K562 (cell line): Measurements from ENCODE around the gene ZSCAN2. TPM values are rescaled to one million over a fixed set of nuclear protein-coding genes. Genes with fewer than 3 reads are reported as not detected.
A peak's percentile ranks its signal among the peaks of the same experiment; 100 is the strongest.

Experiments used
- ATAC-seq: fragments of 200-7000 bp; cut with Tn5 transposase; 3 replicates; pipeline ENCODE4 v1.9.1; 2020; ENCODE audit warnings: moderate library complexity
- BruUV-seq: library from RNA; stranded (reverse); fragments of 400-500 nt; replicated peaks from 2 replicates; lab custom pipeline; 2021; lab: Mats Ljungman, UMichigan
- CTCF ChIA-PET: fragments of 300-600 bp; formaldehyde crosslinking; extraction: SDS; loops from one replicate; lab custom pipeline; 2021; ENCODE audit warnings: low intra/inter-chr PET ratio; lab: Yijun Ruan, JAX
- POLR2A ChIA-PET: fragments of 300-600, 350-650 bp; sonication (Branson Sonifier 250); formaldehyde crosslinking; extraction: SDS; loops from one replicate; lab custom pipeline; 2021; ENCODE audit warnings: antibody characterized with exemption, inconsistent platforms; lab: Yijun Ruan, JAX
- DNase-seq, 4 experiments: peaks; one replicate each; pipeline versions ENCODE4 v3.0.0 to v3.0.0-alpha.2; 2011 to 2018; ENCODE audit warnings: low spot score in 3 of 4, mixed read lengths in 3 of 4; ENCODE audit errors: extremely low read depth in 1 of 4
- FAIRE-seq: peaks from 2 replicates; lab custom pipeline; 2011; peaks lifted over from hg19 to GRCh38; lab: Jason Lieb, UNC
- H2AFZ ChIP-seq: 2 replicates; pipeline ENCODE4 v1.6.0; 2011; ENCODE audit warnings: low read depth, low read length, control low read depth, inconsistent platforms
- H3K27ac ChIP-seq: fragments of 200-600 bp; 3 replicates; pipeline ENCODE4 v1.8.0; 2011; ENCODE audit warnings: low read depth, mild to moderate bottlenecking, control low read depth, inconsistent platforms, low read length, moderate library complexity, mixed read lengths; ENCODE audit errors: extremely low read depth
- H3K27me3 ChIP-seq, 2 experiments: fragments of 300-600 bp in 1 of 2; 2 replicates in 1 of 2; 3 replicates in 1 of 2; pipeline versions ENCODE4 v1.6.0 to v1.8.0; 2011; ENCODE audit warnings: inconsistent platforms in 2 of 2, low read length in 2 of 2, mild to moderate bottlenecking in 1 of 2, mixed read lengths in 1 of 2, moderate library complexity in 1 of 2; ENCODE audit not compliant: control insufficient read depth in 2 of 2, insufficient read depth in 2 of 2
- H3K36me3 ChIP-seq: fragments of 300-600 bp; 3 replicates; pipeline ENCODE4 v1.8.0; 2011; ENCODE audit warnings: mild to moderate bottlenecking, low read length, inconsistent platforms; ENCODE audit not compliant: control insufficient read depth, insufficient read depth
- H3K4me1 ChIP-seq, 2 experiments: fragments of 200-600 bp in 1 of 2; replicated peaks in 1 of 2; 2 replicates in 1 of 2; 3 replicates in 1 of 2; pipeline versions ENCODE4 v1.5.1 to v1.8.0; 2011; ENCODE audit warnings: inconsistent platforms in 2 of 2, low read length in 2 of 2, mild to moderate bottlenecking in 1 of 2, mixed read lengths in 1 of 2, moderate library complexity in 1 of 2; ENCODE audit not compliant: control insufficient read depth in 2 of 2, insufficient read depth in 2 of 2
- H3K4me2 ChIP-seq: 2 replicates; pipeline ENCODE4 v1.6.1; 2011; ENCODE audit warnings: low read length, control low read depth, inconsistent platforms, mixed read lengths; ENCODE audit not compliant: insufficient read depth
- H3K4me3 ChIP-seq: fragments of 200-600 bp; sonication (generic), shearing (Covaris generic); 2 replicates; pipeline ENCODE4 v1.5.1; 2016; ENCODE audit warnings: control low read depth, inconsistent platforms
- H3K79me2 ChIP-seq: fragments of 200-600 bp; 3 replicates; pipeline ENCODE4 v1.8.0; 2011; ENCODE audit warnings: low read length, inconsistent platforms; ENCODE audit not compliant: control insufficient read depth, insufficient read depth
- H3K9ac ChIP-seq, 2 experiments: 2 replicates each; pipeline versions ENCODE4 v1.6.0 to v1.6.1; 2011; ENCODE audit warnings: low read depth in 2 of 2, low read length in 2 of 2, control low read depth in 1 of 2, inconsistent platforms in 1 of 2, mild to moderate bottlenecking in 1 of 2, mixed read lengths in 1 of 2; ENCODE audit not compliant: insufficient read depth in 1 of 2
- H3K9me1 ChIP-seq: one replicate; pipeline ENCODE4 v1.6.0; 2011; ENCODE audit warnings: inconsistent platforms, mild to moderate bottlenecking, low read length, moderate library complexity; ENCODE audit not compliant: control insufficient read depth, insufficient read depth
- H3K9me3 ChIP-seq: replicated peaks from 2 replicates; pipeline ENCODE4 v1.5.1; 2011; ENCODE audit warnings: low read depth, low read length, inconsistent platforms; ENCODE audit not compliant: control insufficient read depth, insufficient read depth
- H4K20me1 ChIP-seq: replicated peaks from 2 replicates; pipeline ENCODE4 v1.6.1; 2011; ENCODE audit warnings: low read length, inconsistent platforms, mixed read lengths; ENCODE audit not compliant: control insufficient read depth, insufficient read depth
- ETV6 ChIP-seq, 3 experiments: fragments of 150-350 bp in 1 of 3; sonication (generic) in 1 of 3; formaldehyde crosslinking in 1 of 3; IDR thresholded peaks; 2 replicates each; pipeline versions ENCODE4 v1.6.1 to v1.8.0; 2014 to 2022; ENCODE audit warnings: borderline replicate concordance in 2 of 3, low read depth in 2 of 3, antibody characterized with exemption in 1 of 3, low read length in 1 of 3, mild to moderate bottlenecking in 1 of 3, missing genetic modification reagents in 1 of 3
- MED1 ChIP-seq: sonication (generic); formaldehyde crosslinking; IDR thresholded peaks from 2 replicates; pipeline ENCODE4 v1.8.1; 2023; ENCODE audit warnings: missing genetic modification reagents, borderline replicate concordance
- NR3C1 ChIP-seq: sonication (generic); formaldehyde crosslinking; IDR thresholded peaks from 2 replicates; pipeline ENCODE4 v1.8.1; 2022; ENCODE audit warnings: missing genetic modification reagents
- PHF20 ChIP-seq: fragments of 450-650 bp; IDR thresholded peaks from 2 replicates; pipeline ENCODE4 v1.6.1; 2018; ENCODE audit not compliant: partially characterized antibody
- POLR2B ChIP-seq: fragments of 450-650 bp; IDR thresholded peaks from 2 replicates; pipeline ENCODE4 v1.6.1; 2018; ENCODE audit warnings: low read depth; ENCODE audit not compliant: partially characterized antibody
- SMC3 ChIP-seq: conservative IDR thresholded peaks from 2 replicates; pipeline ENCODE4 v1.6.1; 2011; ENCODE audit warnings: low read depth, low read length, improper control_type of control experiment; ENCODE audit not compliant: insufficient read depth
- ZC3H11A ChIP-seq: IDR thresholded peaks from 2 replicates; pipeline ENCODE4 v1.6.1; 2012; ENCODE audit warnings: low read depth, low read length, improper control_type of control experiment
- WGBS: fragments of 100-300 bp; shearing (Covaris generic); methylation state at CpG from one replicate; pipeline ENCODE4 v1.1.6; 2016; ENCODE audit warnings: low coverage, mixed read lengths; ENCODE audit not compliant: insufficient coverage; ENCODE audit errors: missing lambda C conversion rate; 5-methylcytosine and 5-hydroxymethylcytosine counted together
- in situ Hi-C: fragments of 300-500 bp; cut with MboI; formaldehyde crosslinking; loops from 4 replicates; pipeline ENCODE4 v1.15.0; 2018; ENCODE audit warnings: inconsistent platforms, mixed read lengths
- intact Hi-C: fragments of 100-400 bp; cut with micrococcal nuclease; formaldehyde crosslinking; loops from 2 replicates; pipeline ENCODE4 v1.14.2; 2022
- polyA plus RNA-seq, 8 experiments: library from polyadenylated mRNA; depleted of rRNA in 4 of 8; stranded (reverse) in 5 of 8; unstranded in 3 of 8; fragments of >200 nt; fragmentation: Nextera tagmentation in 2 of 8; fragmentation: Illumina TruSeq in 1 of 8; extraction: Ambion mirVana in 2 of 8; extraction: Trizol in 1 of 8; gene quantifications; 2 replicates each; pipeline versions ENCODE4 v1.2.1 to v1.2.3, GENCODE V29; 2011 to 2014; ENCODE audit warnings: inconsistent platforms in 1 of 8, missing spikeins in 1 of 8
- total RNA-seq, 7 experiments: library from RNA; depleted of rRNA in 6 of 7; stranded (reverse); fragments of >200 nt in 6 of 7; fragmentation: Illumina TruSeq in 2 of 7; extraction: Trizol in 2 of 7; gene quantifications; 2 replicates each; pipeline versions ENCODE4 v1.2.1 to v1.2.3, GENCODE V29; 2011 to 2021; ENCODE audit warnings: low replicate concordance in 1 of 7

The ZSCAN2 gene
- total and polyA plus RNA-seq, 9 of the 15 experiments (the other 6 are each of a cell fraction or from before 2014, with no cell fraction given) = 1.7 to 14.2 (median 6.6) TPM

DNA sequence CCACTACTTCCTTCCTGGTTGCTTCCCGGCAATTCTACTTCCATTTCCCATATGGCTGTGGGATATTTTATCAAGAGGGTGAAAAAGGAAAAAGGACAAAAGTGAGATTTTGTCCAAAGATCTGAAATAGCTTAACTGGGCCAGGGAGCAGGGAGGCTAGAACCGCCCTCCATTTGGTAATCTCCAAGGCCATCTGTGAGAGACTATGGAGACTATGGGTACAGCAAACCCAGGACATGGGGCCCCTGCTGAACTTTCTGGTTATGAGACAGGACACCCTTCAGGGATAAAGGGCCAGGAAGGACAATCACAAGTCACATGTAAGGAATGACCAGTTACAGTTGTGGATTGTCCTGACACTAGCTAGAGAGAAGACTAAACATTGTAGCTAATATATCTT is 24.3 kb downstream of the ZSCAN2 start:
- TF ChIP-seq ETV6 (IDR thresholded peaks at IDR 0.05; ENCODE audit: borderline replicate concordance in 1 of 2, low read depth in 2 of 2, low read length in 1 of 2) (0 out of 4 replicates have a peak, but pooled peaks of 1 of the 2 experiments have one; percentile 53), ETV6 (CRISPR knock-in tag; IDR thresholded peaks at IDR 0.05; ENCODE audit: borderline replicate concordance) (no peak), PHF20 (no peak)
- TF ChIP-seq, all 486 proteins: peak for 1
- POLR2A ChIA-PET = interaction anchor here (0.6 to 1.1 kb wide), 2 partner anchors 20 to 29 kb away, joined by 3 to 6 read pairs; partner anchors contain the start of gene WDR73
- Histone ChIP-seq H3K27ac (peak overlapping the region; percentile 26; the same call in 1 of the 3 replicates), H3K4me1 (peaks cover 4 to 8% of the 10 kb centered on the region in 2 experiments; a peak in 4 of 5 replicates), H3K9ac (peak overlapping the region; percentile 18 to 54; a peak in 2 of 4 replicates), H2AFZ (peak overlapping the region; percentile 47), H3K79me2 (no peaks in the 10 kb centered on the region), H3K9me3 (peaks cover 22% of the 10 kb centered on the region), H3K36me3 (peaks cover 21% of the 10 kb centered on the region; the same call in 2 of the 3 replicates), H3K27me3 (no peaks in the 10 kb centered on the region), H4K20me1 (no peaks in the 10 kb centered on the region), H3K9me1 (no peaks in the 10 kb centered on the region), H3K4me3 (no peak overlapping the region), H3K4me2 (peak overlapping the region; percentile 13; the same call in 1 of the 2 replicates)
- CTCF ChIA-PET = no interaction called here
- DNase-seq = peak in 3 of 4 experiments; percentile 22 to 44 (median 27)
- intact Hi-C loops (no loop called here), in situ Hi-C loops (no loop called here)
- peak; percentile 79 for ATAC-seq
- WGBS = 20% methylated on average over 2 of the region's 2 CpGs
- no TSS peak for BruUV-seq
- peak; percentile 62 for FAIRE-seq

GRCh38 chr15:84629033-84629432 is 28.2 kb downstream of the ZSCAN2 start:
- Histone ChIP-seq H3K4me2 (no peak overlapping the region), H3K9me3 (no peaks in the 10 kb centered on the region), H3K4me1 (peaks cover 20 to 21% of the 10 kb centered on the region in 2 experiments; a peak in 4 of 5 replicates), H3K79me2 (peaks cover 26% of the 10 kb centered on the region), H3K4me3 (no peak overlapping the region), H3K9me1 (no peaks in the 10 kb centered on the region), H3K9ac (no peak overlapping the region), H3K27ac (no peak overlapping the region), H3K36me3 (no peaks in the 10 kb centered on the region), H3K27me3 (no peaks in the 10 kb centered on the region), H2AFZ (no peak overlapping the region), H4K20me1 (no peaks in the 10 kb centered on the region; the same call in 1 of the 2 replicates)
- no peak for FAIRE-seq
- no TSS peak for BruUV-seq
- WGBS = 80% methylated on average over 8 of the region's 9 CpGs
- intact Hi-C loops (no loop called here), in situ Hi-C loops (no loop called here)
- ChIA-PET CTCF (no interaction called here), POLR2A (interaction anchor here (0.6 to 1.7 kb wide), 4 partner anchors 12 to 321 kb away, joined by 3 to 6 read pairs (median 4); no protein-coding TSS in a partner anchor)
- ATAC-seq = no peak
- DNase-seq = no peak
- TF ChIP-seq ZC3H11A (peak; percentile 80; the same call in 1 of the 2 replicates), NR3C1 (CRISPR knock-in tag) (no peak), MED1 (no peak), POLR2B (no peak), SMC3 (no peak)
